HS-27A (cell line): Measurements from ENCODE around the gene MOB4.
"Not testable (repeated sequence)": the region's sequence is repeated elsewhere in the genome, so short reads cannot be mapped to it uniquely, and the experiment has no call there.

Experiments
- DNase-seq: peaks from one replicate; pipeline ENCODE4 v3.0.0-alpha.2; 2012; ENCODE audit warnings: low read depth, missing footprints

Gene MOB4

DNA sequence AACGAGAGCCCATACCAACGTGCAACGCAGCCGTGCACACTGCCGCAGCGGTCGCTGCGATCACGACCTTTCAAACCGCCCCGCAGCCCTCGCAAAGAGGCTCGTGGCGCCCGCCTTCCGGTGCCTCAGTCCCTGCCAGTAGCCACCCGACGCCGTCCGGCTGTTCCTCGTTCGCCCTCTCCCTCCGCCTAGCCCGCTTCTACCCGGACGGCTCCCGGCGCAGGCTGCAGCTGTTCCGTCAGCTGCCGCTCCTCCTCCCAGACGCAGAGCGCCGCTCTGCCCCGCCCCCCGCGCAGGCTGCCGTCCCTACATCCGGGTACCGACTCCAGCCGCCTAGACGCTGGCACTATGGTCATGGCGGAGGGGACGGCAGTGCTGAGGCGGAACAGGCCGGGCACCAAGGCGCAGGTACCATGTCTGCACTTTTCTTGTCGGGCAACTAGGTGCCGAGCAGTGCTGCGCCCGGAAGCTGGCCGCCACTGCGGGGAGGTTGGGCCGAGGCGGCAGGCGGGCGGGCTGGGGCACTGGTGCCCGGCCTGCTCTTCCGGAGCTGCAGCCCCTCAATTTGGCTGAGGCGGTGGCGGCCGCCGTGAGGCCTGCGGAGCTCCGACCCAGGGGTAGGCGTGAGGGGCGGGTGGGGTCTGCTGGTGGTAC lies at the start of gene MOB4:
Gene MOB4 (plus strand): TSS at position 328 of the 654 bp plus-strand sequence. CDS start 21 bp downstream, at position 349.
- DNase-seq, result peak; percentile 66

DNA sequence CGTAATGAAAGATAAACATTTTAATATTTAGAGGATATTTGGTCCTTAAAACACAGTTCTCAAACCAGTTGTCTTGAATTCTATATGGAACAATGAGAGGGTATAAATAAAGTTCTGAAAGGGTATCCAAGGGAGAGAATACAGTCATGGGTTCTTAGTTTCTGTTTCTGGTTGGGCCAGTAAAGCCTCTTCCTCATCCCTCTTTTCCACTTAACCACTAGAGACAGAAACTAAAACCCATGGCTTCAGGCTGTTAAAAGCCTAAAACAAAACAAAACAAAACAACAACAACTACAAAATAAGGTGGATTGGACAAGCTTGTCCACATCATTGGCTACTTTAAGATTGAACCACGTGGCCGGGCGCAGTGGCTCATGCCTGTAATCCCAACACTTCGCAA lies 43.7 kb upstream of the MOB4 start:
- DNase-seq, result no peak

DNA sequence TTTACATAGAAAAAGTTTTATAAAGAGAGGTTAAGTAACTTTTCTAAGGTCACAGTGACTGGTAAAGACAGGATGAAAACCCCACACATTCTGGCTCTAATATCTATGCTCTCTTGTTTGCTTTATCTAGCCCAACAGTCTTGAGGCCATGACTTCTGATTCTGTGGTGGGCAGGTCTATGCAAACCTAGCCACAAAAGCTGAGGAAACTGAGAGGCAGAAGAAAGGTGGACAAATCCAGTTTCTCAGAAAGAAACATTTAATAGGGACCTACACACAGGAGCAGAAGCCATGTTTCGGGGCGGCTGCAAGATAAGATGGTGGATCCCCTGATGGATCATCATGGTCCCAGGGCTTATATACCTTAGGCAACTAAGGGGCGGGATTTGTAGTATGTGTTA lies 38.1 kb upstream of the MOB4 start:
- DNase-seq, result no peak

DNA sequence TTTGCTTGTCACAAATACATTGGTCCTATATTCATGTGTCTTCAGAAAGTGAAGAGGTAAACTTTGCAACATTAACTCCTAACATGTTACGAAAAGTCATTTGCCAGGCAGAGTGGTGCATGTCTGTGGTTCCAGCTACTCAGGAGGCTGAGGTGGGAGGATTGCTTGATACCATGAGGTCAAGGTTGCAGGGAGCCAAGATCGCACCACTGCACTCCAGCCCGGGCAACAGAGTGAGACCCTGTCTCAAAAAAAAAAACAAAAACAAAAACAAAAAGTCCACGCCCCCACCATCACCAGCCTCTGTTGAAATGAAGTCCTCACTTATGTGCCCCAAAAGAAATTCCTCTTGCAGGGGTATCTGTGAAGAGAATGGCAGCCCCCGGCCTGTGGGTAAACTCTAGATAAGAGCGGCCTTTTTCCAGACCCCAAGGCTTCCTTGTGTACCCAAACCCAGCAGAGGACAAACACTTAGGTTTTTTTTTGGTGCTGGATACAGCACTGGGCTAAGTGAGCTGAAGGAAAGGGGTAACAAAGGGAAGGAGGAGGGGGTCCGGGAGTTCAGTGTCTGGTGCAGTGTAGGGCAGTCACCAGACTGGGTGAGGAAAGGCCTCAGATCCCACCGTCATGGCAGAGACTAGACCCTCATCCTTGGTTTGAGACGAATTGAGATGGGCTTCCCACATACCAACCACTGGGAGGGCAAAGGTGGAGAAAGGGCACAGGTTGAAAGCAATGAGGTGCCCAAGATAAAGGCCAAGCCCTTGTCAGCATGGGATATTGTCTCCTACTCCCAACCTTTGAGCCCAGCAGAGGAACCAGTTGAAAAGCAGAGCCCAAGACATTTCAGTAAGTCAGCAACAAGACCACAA lies 35.5 kb upstream of the MOB4 start:
- no peak for DNase-seq

DNA sequence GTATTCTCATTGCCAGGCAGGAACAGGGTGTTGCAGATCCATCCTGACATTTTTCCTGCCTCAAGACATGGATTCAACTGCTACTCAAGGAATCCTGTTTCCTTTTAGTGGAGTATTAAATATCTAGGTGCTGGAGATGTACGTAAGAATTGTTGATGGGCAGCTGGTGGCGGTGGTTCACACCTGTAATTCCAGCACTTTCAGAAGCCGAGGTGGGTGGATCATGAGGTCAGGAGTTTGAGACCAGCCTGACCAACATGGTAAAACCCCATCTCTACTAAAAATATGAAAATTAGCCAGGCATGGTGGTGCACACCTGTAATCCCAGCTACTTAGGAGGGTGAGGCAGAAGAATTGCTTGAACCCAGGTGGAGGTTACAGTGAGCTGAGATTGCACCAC lies 31.6 kb upstream of the MOB4 start:
- not testable (repeated sequence) for DNase-seq

DNA sequence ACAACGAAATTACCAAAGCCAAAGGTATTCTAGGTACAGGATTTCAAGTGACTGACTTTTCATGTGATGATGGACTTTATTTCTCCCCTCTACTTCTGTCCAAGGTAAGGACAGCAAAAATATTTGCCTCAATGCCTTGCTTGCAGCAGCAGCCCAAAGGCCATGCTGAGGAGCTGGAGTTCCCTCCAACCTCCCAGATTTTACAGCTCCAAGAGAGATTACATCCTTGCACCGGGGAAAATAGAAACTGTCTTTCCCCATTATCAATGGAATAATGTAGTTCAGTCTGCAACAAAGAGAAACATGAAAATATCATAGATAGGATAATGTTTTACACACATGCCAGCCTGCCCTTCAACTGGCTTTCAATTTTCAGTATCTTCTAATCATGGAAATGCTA lies 29.7 kb upstream of the MOB4 start:
- no peak for DNase-seq

DNA sequence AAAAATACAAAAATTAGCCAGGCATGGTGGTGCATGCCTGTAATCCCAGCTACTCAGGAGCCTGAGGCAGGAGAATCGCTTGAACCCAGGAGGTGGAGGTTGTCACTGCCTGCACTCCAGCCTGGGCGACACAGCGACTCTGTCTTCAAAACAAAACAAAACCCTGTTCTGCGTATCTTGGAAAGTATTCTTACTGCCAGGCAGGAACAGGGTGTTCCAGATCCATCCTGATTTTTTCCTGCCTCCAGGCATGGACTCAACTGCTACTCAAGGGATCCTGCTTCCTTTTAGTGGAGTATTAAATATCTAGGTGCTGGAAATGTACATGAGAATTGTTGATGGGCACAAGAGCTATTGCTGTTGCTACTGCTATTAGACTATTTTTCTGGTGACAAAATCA lies 28.5 kb upstream of the MOB4 start:
- DNase-seq, result no peak

DNA sequence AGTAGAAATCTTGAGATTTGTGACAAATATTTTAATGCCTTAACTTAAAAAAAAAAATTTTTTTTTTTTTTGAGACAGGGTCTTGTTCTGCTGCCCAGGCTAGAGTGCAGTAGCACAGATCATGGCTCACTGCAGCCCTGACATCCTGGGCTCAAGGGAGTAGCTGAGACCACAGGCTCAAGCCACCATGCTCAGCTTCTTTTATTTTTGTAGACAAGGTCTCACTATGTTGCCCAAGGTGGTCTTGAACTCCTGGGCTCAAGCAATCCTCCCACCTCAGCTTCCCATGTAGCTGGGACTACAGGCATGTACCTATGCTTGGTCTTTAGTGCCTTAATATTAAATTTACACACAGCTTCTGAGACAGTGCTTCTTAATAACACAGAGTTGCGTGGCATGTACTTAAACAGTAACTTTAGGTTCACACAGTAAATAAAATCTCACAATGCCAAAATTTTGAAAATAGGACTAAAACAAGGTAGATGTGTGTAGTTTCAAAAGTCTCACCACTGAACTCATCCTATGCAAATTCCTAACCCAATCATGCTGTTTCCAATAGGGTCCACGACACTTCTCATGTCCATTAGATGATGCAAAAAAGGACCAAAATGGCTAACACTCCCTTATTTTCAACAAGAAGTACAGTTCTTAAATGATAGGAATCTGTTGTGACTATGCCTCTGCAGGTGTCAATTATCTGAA lies 20.3 kb upstream of the MOB4 start:
- no peak for DNase-seq

DNA sequence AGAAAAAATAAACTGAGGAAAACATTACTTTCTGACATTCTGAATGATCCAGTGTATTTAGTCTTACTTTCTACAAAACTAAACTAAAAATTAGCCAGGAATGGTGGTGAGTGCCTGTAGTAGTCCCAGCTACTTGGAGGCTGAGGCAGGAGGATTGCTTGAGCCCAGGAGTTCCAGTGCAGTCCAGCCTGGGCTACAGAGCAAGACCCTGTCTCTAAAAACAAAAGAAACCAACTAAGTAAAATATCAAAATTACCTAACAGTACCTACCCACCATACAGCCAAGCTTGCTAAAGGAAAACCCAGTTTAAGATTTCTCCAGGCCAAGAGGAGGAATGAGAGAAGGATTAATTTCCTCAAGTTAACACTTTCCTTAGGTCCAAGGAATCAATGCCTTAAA lies 19.2 kb upstream of the MOB4 start:
- no peak for DNase-seq

DNA sequence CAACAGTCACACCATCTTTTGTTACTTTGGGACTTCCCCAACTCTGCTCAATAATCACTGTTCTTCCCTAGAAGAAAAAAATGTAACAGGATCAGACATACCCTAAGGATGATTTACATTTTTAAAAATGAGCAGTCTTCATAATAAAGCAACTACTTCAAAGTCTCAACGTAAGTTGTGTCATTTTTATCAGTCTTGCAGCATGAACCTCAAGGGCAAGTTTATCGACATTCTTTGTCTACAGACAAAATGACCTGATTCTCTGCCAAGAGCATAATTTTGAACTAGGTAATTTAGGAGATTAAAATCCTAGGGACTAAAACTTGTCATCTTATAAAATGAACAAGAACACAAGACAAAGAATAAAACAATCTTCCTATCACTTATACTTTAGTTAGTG lies 18.5 kb upstream of the MOB4 start:
- no peak for DNase-seq

DNA sequence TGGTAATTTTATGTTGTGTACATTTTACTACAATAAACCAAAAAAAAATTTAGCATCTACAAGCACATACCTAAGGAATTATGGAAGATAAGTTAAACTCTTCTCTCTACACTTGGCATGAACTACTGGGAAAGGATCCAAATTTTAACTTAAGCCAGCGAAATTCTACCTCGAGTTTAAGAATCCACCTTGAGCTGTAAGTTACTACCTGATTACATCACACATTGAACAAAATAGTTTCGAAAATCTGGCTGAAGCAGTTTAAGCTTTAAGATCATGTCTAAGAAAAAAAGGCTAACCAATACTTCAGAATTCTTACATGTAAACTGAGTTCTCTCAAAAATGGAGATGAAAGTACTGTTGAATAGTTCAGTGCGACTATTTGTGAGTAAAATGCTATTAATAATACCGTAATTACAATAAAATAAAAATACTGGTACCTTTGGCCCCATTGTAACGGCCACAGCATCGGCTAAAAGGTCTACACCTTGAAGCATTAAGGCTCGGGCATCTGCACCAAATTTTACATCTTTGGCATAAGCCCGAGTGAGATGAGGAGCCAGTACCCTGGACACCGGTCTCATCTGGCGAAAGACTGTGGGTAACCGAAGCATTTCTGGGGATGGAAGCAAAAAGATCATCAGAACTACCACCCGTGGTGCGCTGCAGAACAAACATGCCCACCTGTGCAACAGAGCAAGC lies 17.5 kb upstream of the MOB4 start:
- DNase-seq, result no peak

DNA sequence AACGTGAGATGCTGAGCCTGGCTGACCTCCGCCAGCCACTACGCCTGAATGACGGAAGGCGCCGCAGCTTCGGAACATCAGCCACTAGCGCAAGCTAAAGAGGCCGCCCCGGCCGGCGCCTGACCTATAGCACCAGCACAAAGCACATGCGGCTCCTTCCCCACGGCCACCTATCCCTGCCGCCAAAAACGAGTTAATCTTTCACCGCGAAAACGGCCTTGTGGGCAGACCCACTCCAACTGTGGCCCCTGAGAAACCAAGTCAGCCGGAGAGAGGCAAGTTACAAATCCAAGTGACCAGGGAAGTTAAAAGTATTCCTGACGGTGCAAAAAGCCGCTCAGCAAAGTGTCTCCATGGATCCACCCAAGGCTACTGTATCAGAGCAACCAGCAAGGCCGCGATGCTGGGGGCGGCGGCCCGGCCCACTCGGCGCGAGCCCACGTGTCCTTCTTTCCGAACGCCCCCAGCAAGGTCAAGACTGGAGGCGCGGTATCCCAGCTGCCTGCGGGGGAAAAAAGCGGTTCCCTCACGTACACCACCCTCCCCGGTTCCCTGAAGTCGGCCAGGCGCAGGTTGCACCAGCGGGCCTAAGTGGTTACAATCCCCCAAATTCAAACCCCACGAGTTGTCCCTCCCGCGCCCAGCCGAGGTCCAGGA lies 16.8 kb upstream of the MOB4 start:
- DNase-seq, result no peak

DNA sequence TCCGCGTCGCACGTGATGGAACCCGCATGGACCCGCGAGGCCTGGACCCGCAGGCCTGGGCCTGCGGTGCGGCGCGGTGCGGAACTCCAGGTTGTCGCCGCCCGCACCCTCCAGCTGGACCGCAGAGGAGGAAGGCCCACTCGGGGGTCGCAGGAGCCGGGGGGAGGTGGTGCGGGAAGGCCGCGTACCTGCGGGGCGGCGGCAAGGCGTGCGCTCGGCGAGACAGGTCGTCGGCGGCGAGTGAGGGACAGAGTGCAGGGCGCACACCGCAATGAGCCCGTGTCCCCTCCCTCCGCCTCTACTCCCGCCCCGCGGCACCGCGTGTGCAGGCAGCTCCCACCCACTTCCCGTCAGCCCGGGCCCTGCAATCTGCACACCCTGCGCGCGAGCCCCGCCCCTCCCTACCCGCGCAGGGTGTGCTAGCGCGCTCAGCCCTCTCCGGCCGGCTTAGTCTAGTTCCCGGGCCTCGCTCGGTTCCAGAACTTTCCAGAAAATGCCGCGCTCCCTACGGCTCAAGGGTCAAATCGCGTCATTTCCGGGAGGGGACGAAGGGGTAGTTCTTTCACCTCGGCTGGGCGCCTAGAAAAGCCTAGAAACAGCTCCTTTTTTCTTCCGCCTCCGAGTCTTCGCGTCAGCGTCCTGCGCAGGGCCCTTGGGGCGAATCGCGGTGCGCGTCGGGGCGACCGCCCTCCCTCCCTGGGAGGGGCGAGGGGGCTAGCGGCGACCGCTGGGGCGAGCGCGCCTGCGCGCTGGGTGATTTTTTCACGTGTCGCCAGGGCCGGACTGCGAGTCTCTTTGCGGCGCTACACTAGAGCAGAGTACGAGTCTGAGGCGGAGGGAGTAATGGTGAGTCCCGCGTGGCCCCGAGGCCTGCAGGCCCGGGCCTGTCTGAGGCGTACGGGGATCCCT lies 16.0 kb upstream of the MOB4 start, which contains the start of the genes HSPD1 and HSPE1:
Gene HSPD1 (minus strand): TSS at position 247 of the 909 bp plus-strand sequence. CDS start 992 bp downstream, outside the sequence.
Gene HSPE1 (plus strand): TSS at position 786 of the 909 bp plus-strand sequence. CDS start 58 bp downstream, at position 844.
- DNase-seq, result peak; percentile 94

DNA sequence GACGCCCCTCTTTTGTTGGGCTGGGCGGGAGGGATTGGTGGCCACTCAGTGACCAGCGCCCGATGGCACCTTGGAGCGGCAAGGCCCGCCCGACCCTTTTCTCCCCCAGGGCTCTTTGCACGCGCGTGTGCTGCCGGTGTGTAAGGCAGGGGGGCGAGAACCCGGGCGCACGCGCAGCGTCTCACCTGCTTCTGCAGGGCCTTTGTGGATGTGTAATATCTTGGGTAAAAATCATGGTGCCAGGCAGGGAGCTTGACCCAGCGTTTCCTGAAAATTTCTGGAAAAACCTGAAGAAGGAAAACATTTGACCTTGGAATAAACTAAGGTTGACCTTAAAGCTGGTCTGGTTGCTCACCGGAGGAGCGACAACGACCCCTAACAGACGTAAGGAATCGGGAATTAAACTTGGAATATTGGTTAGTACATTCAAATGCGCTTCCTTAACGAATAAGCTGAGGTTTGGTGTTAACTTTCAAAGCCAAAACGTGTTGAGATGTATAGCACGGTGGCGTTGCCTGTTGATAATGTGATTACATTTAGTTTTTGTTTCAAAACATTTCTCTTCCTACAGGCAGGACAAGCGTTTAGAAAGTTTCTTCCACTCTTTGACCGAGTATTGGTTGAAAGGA lies 15.2 kb upstream of the MOB4 start:
- DNase-seq, result no peak

DNA sequence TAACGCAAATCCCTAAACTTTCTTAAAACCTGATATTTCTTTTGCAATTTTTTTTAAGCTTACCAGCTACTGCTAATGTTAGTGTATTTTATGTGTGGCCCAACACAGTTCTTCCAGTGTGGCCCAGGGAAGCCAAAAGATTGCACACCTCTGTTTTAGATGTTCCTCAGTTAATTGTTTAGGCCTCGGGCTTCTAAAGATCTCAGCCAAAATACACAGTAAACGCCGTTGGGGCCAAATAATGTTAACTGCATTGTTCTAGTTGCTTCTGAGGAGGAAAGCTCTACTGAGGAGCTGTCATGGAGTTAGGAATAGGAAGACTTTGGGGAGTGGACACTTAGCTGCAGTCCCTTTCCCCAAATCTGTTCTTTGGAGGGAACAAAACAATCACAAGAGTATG lies 13.7 kb upstream of the MOB4 start:
- no peak for DNase-seq

DNA sequence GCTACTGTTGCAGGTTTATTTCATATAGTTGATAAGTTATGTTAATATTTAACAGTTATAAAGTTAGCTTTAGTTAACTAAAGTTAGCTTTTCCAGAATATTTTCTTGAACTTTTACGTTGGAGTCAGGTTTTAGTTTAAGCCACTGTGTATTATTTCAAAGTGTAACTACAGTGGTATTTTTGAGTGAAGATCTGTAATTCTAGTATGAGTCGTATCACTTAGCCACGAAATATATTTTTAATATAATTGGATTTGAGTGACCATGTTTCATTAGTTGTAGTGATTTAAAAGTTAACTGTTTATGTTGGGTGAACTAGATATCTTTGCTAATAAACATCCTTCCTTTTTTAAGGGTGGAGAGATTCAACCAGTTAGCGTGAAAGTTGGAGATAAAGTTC lies 13.2 kb upstream of the MOB4 start:
- no peak for DNase-seq

DNA sequence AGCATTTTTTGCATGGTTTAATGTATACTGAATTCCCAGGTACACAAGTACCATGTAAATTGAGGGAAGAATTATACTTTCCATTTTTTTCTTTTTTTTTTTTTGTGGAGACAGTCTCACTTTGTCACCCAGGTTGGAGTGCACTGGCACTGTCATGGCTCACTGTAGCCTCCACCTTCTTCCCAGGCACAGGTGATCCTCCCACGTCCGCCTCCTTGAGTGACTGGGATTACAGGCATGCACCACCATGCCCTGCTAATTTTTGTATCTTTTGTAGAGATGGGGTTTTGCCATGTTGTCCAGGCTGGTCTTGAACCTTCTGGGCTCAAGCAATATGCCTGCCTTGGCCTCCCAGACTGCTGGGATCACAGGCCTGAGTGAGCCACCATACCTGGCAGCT lies 11.9 kb upstream of the MOB4 start:
- DNase-seq, result no peak

DNA sequence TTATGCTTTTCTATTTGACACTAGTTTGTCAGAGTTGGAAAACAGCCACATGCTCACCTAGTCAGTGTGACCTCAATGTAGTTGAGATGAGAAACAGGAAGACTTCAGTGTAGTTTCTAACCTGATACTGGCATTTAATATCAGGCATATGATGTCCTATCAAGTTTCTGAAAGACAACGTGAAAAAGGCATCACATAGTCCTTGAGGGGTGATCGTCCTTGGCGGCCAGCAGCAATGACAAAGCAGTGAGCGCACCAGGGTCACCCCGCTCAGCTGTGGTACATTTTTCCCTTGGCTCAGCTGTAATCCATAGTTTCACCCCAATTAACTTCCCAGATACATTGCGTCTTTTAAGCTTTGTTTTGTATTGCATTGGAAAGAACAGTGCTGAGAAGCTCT lies 11.4 kb upstream of the MOB4 start:
- DNase-seq, result no peak

DNA sequence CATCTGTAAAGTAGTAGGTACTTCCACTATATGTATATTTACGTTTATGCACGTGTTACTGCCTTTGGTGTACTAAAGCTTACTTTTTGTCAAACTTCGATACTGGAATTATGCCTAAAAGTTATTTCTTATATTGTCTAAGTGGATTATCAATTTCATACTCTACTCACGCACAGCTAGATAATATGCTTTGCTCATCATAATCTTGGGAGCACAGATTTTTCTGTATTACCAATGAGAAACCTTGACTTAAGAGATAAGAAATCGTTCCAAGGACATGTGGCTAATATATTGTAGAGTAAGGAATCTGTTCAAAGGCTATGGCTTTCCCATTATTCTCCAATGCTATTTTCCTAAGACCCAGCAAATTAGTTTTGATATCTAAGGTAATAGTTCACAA lies 9.2 kb upstream of the MOB4 start:
- no peak for DNase-seq

DNA sequence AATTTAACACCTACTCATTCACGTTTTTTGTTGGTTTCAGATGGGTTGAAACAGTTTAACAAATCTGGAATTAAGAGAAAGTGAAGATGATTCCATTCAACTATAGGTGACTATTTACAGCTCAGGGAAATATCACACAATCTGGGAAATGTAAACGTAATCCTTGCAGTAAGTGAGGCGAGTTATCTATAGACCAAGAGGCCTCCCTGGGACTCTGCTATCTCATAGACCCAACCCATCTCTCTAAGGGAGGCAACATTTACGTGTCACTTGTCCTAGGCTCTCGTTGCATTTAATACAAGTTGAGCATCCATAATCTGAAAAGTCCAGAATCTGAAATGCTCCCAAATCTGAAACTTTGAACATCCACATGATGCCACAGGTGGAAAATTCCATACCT lies 2.0 kb upstream of the MOB4 start:
- no peak for DNase-seq
